ENCODE data around the gene NT5E.

NT5E gene

DNA sequence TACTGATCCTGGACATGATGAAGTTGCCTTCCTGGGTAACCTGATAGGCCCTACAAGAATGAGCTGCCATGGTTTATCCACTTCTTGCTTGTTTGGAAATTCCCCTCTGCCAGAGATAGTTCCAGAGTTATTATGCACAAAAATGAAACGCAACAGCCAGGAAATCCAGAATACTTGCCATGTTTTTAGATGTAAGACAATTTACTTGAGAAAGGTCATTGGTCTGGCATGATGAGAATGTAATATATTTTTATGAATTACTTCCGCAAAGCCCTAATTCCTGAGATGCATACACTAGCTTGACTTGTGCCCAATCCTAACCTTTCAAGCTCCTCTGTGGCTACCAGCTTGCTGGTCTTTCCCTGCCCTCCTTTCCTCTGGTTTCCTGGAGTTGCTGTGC is 27.9 kb upstream of the NT5E start:
- no peak for DNase-seq (ENCODE audit: low spot score)

- DNase-seq (ENCODE audit: low spot score): no peak
Observed at GRCh38 chr6:85422996-85423395, 26.9 kb upstream of the NT5E start.

- no peak for DNase-seq (ENCODE audit: low spot score)
Observed at GRCh38 chr6:85424981-85425380, 24.9 kb upstream of the NT5E start.

GRCh38 chr6:85425997-85426396 is 23.9 kb upstream of the NT5E start:
- no peak for DNase-seq (ENCODE audit: low spot score)

GRCh38 chr6:85428486-85428885 is 21.4 kb upstream of the NT5E start:
- no peak for DNase-seq (ENCODE audit: low spot score)

DNA sequence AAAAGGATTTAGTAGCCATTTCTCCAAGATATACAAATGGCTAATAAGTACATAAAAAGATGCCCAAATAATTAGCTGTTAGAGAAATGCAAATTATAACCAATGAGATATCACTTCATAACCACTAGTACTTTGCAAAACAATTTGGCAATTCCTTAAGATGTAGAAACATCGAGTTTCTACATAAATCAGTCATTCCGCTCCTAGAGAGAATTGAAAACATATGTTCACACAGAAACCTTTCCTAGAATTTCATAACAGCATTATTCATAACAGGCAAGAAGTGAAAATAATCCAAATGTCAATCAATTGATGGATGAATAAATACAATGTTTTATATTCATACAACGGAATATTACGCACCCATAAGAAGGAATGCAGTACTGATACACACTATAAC is 20.5 kb upstream of the NT5E start:
- no peak for DNase-seq (ENCODE audit: low spot score)

GRCh38 chr6:85431271-85431670 is 18.6 kb upstream of the NT5E start:
- DNase-seq (ENCODE audit: low spot score): no peak

GRCh38 chr6:85432554-85432953 is 17.3 kb upstream of the NT5E start:
- no peak for DNase-seq (ENCODE audit: low spot score)

DNA sequence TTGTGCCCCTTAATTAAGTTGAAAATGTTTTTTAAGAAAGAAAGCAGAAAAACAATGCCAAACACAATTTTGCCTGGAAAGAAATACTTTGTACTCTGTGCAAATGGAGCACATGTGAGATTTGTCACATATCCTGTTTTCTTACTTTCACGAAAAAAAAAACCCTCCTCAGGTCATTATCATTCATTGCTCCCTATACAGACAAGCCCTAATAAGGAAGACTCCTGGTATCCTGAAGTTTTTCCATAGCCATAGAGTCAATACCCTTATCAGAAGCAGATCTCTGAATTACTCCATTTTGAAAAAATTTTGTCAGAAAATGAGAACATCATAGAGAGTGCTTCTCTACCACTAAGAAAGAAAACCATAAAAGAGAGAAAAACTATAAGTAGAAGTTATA is 14.0 kb upstream of the NT5E start:
- DNase-seq (ENCODE audit: low spot score): no peak

- DNase-seq (ENCODE audit: low spot score): no peak
Observed at GRCh38 chr6:85436411-85436810, 13.5 kb upstream of the NT5E start.

DNA sequence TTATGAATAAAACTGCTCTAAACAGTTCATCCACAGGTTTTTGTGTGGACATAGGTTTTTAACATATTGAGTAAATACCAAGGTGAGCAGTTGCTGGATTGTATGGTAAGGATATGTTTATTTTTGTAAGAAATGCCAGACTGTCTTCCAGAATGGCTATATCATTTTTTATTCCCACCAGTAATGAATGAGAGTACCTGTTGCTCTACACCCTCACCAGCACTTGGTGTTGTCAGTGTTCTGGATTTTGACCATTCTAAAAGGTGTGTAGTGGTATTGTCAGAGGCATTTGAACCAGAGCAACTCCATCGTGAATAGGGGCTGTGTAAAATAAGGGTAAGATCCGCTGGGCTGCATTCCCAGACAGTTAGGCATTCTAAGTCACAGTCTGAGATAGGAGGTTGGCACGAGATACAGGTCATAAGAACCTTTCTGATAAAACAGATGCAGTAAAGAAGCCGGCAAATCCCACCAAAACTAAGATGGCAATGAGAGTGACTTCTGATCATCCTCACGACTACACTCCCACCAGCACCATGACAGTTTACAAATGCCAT is 12.9 kb upstream of the NT5E start:
- DNase-seq (ENCODE audit: low spot score): no peak

DNA sequence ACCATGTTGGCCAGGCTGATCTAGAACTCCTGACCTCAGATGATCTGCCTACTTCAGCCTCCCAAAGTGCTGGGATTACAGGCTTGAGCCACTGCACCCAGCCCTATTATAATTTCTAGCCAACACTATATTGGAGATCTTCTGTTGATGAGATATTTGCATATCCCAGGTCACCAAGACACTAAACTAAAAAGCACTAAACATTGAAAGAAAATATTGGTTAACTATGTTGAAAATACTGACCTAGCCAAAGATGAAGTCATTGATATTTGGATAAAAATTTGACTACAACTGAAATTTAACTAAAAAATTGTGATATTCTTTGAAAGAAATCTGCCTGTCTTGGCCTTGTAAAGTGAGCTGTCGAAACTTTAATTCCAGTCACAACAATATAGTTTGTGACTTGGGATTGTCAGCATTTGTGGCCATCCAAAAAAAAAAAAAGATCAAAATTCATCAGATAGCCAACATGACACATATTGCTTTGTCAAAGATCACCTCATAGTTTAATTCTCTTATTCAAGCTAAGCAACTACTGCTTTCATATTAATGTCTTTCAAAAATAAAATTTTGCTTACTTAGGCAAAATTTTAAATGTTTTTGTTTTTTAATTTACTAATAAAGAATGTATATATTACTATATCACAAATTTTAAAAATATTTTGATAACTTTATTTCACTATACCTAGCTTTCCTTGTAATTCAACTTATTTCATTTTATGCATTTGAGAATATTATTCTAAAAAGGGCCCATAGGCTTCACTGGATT is 6.3 kb upstream of the NT5E start:
- no peak for DNase-seq (ENCODE audit: low spot score)

DNA sequence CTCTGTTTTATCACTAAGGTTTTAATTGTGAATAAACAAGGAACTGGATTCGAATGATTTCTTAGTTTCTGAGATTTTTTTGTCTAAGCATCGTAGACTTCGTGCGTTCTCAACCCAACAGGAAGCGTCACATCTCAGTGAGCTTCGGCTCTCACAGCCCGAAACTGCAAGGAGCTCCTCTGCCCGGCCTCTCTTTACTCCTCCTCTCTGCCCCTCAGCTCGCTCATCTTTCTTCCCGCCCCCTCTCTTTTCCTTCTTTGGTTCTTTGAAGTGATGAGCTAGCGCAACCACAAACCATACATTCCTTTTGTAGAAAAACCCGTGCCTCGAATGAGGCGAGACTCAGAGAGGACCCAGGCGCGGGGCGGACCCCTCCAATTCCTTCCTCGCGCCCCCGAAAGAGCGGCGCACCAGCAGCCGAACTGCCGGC is 480 bp upstream of the NT5E start:
- DNase-seq (ENCODE audit: low spot score): peak; percentile 52

DNA sequence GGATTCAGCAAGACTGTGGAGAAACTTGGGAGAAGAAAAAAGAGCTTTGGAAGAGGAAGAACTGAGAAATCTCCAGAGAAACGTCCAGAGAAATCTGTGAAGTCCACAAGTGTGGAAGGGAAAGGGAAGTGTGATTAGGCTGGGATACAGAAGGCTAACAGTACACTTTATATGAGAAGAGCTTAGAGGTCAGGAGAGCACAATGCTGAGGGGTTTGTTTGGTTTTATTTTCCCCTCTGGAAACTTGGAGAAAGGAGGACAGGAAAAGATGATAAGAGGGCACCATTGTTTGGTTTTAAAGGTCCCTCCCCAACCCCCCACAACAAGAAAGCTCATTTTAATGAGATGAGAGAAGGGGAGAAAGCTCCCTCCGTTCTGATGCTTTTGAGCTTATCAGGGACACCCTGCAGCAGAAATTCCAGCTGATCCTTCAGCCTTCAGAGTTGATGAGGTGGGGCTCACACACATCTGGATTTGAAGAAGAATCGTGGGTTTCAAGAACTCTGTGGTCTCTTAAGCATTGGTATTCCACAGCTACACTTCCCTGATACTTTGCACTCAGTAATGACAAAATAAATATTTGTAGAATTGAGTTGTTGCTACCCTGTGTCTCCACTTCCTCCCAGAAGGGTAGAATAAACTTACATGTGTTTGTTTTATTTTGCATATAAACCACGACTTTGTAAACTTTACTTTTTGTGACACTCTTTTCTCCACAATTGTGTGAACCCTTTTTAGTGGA is 1.9 kb downstream of the NT5E start:
- no peak for DNase-seq (ENCODE audit: low spot score)

- peak; percentile 87 for DNase-seq (ENCODE audit: low spot score)
Observed at GRCh38 chr6:85452441-85452881, 2.6 kb downstream of the NT5E start.

- no peak for DNase-seq (ENCODE audit: low spot score)
Observed at GRCh38 chr6:85453052-85453451, 3.2 kb downstream of the NT5E start.

GRCh38 chr6:85453490-85453889 is 3.6 kb downstream of the NT5E start:
- DNase-seq (ENCODE audit: low spot score): no peak

DNA sequence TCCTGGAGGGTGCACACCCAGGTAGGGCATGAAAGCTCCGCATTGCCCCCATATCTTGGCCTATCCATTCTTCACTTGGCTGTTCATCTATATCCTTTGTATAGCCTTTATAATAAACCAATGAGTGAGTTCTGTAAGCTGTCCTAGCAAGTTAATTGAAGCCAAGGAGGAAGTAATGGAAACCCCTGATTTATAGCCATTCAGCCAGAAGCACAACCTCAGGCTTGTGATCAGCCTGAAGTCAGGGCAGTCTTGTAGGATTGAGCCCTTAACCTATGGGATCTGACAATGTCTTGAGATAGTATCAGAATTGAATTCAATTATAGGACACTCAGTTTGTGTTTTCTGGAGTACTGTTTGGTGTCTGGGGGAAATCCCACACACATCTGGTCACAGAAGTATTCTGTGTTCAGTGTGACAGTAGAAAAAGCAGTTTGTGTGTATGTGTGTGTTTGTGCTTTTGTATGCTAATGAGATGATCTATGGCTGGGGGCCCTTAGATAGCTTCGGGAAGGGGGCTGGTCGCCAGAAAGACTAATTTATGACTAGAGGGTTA is 5.7 kb downstream of the NT5E start:
- DNase-seq (ENCODE audit: low spot score): no peak

DNA sequence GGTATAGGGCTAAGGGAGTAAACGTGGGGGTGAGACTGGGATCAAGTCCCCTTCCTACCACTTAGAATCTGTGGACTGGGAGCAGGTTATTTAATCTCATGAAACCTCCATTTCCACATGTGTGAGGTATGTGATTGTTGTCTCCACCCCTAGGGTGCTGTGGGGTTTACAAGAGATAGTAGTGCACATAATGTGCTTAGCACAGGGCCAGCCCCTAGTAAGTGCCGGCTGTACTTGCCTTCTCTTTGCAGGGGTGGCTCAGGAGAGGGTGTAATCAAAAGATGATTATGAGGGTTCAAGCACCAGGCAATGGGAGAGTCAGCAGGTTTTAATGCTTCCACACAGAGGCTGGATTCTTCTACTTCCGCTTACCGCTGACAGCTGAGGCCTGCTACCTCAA is 6.9 kb downstream of the NT5E start:
- DNase-seq (ENCODE audit: low spot score): no peak

GRCh38 chr6:85458184-85458583 is 8.3 kb downstream of the NT5E start:
- no peak for DNase-seq (ENCODE audit: low spot score)

GRCh38 chr6:85458782-85459181 is 8.9 kb downstream of the NT5E start:
- DNase-seq (ENCODE audit: low spot score): no peak

DNA sequence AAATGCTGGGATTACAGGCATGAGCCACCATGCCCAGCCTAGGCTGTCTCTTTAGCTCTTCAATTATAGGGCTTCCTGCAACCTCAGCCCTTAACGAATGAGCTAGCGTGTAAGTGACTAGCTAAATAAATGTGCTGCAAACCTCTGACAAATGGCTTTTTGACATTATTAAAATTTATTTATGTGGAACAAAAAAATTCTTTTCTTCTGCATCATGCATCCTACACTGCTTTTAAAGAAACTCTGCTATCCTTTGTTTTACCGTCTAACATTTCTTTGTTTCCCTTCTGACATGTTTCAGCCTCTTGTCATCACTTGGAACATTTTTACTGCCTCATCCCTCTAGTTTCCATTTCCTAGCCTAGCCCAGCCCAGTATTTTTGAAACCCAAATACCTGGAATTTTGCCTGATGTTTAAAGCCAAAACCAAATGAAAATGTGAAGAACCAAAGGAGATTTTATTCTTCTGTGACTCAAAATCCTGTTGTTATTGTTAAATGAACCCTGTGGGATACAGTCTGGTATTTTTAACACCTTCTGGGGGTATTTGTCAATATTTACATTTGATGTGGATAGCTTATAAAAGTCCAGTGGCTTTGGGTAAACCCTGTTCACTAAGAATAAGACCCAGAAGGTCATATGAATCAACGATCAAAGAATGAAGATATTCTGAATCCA is 9.5 kb downstream of the NT5E start:
- peak; percentile 41 for DNase-seq (ENCODE audit: low spot score)
